ENCODE results near the gene SNTG2.

SNTG2 gene

GRCh38 chr2:1004398-1004797 lies 53.7 kb downstream of the SNTG2 start:
- DNase-seq: no peak
- no peak for ATAC-seq (replicated peaks)
- H3K4me1 Mint-ChIP-seq (ENCODE audit: low read depth in 2 of 2): no peaks in the 10 kb centered on the region
- H3K9me3 Mint-ChIP-seq: peaks cover 0 to 3% of the 10 kb centered on the region in 2 donors
- no peak overlapping the region for H3K4me3 Mint-ChIP-seq
- peaks cover 2 to 7% of the 10 kb centered on the region in 2 donors for H3K27me3 Mint-ChIP-seq
- no peaks in the 10 kb centered on the region for H3K36me3 Mint-ChIP-seq (ENCODE audit: insufficient read depth)
- no peak overlapping the region for H3K27ac Mint-ChIP-seq

GRCh38 chr2:1010415-1010930 lies 59.8 kb downstream of the SNTG2 start:
- DNase-seq (no peak), ATAC-seq (replicated peaks) (no peak)
- Mint-ChIP-seq H3K27ac (no peak overlapping the region), H3K4me1 (ENCODE audit: low read depth in 2 of 2) (no peaks in the 10 kb centered on the region), H3K36me3 (ENCODE audit: insufficient read depth) (no peaks in the 10 kb centered on the region), H3K9me3 (no peaks in the 10 kb centered on the region), H3K27me3 (peaks cover 23 to 30% of the 10 kb centered on the region in 2 donors), H3K4me3 (no peak overlapping the region)

GRCh38 chr2:1011006-1011405 lies 60.4 kb downstream of the SNTG2 start:
- Mint-ChIP-seq H3K9me3 (no peaks in the 10 kb centered on the region), H3K27me3 (peaks cover 23 to 30% of the 10 kb centered on the region in 2 donors), H3K4me3 (no peak overlapping the region), H3K27ac (no peak overlapping the region), H3K36me3 (ENCODE audit: insufficient read depth) (no peaks in the 10 kb centered on the region), H3K4me1 (ENCODE audit: low read depth in 2 of 2) (no peaks in the 10 kb centered on the region)
- ATAC-seq (replicated peaks) (no peak), DNase-seq (no peak)

GRCh38 chr2:1011985-1012384 lies 61.3 kb downstream of the SNTG2 start:
- H3K9me3 Mint-ChIP-seq: no peaks in the 10 kb centered on the region
- H3K36me3 Mint-ChIP-seq (ENCODE audit: insufficient read depth): no peaks in the 10 kb centered on the region
- no peaks in the 10 kb centered on the region for H3K4me1 Mint-ChIP-seq (ENCODE audit: low read depth in 2 of 2)
- no peak overlapping the region for H3K27ac Mint-ChIP-seq
- H3K4me3 Mint-ChIP-seq: no peak overlapping the region
- DNase-seq (no peak), ATAC-seq (replicated peaks) (no peak)
- peaks cover 23 to 30% of the 10 kb centered on the region in 2 donors for H3K27me3 Mint-ChIP-seq

- H3K36me3 Mint-ChIP-seq (ENCODE audit: insufficient read depth): no peaks in the 10 kb centered on the region
- no peak overlapping the region for H3K27ac Mint-ChIP-seq
- H3K27me3 Mint-ChIP-seq: peaks cover 19 to 23% of the 10 kb centered on the region in 2 donors
- DNase-seq: no peak
- H3K9me3 Mint-ChIP-seq: no peaks in the 10 kb centered on the region
- ATAC-seq (replicated peaks): no peak
- no peaks in the 10 kb centered on the region for H3K4me1 Mint-ChIP-seq (ENCODE audit: low read depth in 2 of 2)
- no peak overlapping the region for H3K4me3 Mint-ChIP-seq
Measured at GRCh38 chr2:1014802-1015201, 64.2 kb downstream of the SNTG2 start.

GRCh38 chr2:1016500-1016899 lies 65.9 kb downstream of the SNTG2 start:
- no peaks in the 10 kb centered on the region for H3K4me1 Mint-ChIP-seq (ENCODE audit: low read depth in 2 of 2)
- H3K9me3 Mint-ChIP-seq: no peaks in the 10 kb centered on the region
- DNase-seq (no peak), ATAC-seq (replicated peaks) (no peak)
- no peak overlapping the region for H3K27ac Mint-ChIP-seq
- H3K36me3 Mint-ChIP-seq (ENCODE audit: insufficient read depth): no peaks in the 10 kb centered on the region
- no peak overlapping the region for H3K4me3 Mint-ChIP-seq
- H3K27me3 Mint-ChIP-seq: peaks cover 9 to 12% of the 10 kb centered on the region in 2 donors

GRCh38 chr2:1017827-1018226 lies 67.2 kb downstream of the SNTG2 start:
- H3K36me3 Mint-ChIP-seq (ENCODE audit: insufficient read depth): no peaks in the 10 kb centered on the region
- DNase-seq (no peak), ATAC-seq (replicated peaks) (no peak)
- H3K4me1 Mint-ChIP-seq (ENCODE audit: low read depth in 2 of 2): no peaks in the 10 kb centered on the region
- H3K27ac Mint-ChIP-seq: no peak overlapping the region
- H3K9me3 Mint-ChIP-seq: no peaks in the 10 kb centered on the region
- no peak overlapping the region for H3K4me3 Mint-ChIP-seq
- peaks cover 0 to 5% of the 10 kb centered on the region in 2 donors for H3K27me3 Mint-ChIP-seq

- H3K27ac Mint-ChIP-seq: no peak overlapping the region
- H3K27me3 Mint-ChIP-seq: peaks cover 0 to 5% of the 10 kb centered on the region in 2 donors
- H3K36me3 Mint-ChIP-seq (ENCODE audit: insufficient read depth): no peaks in the 10 kb centered on the region
- no peak overlapping the region for H3K4me3 Mint-ChIP-seq
- H3K4me1 Mint-ChIP-seq (ENCODE audit: low read depth in 2 of 2): no peaks in the 10 kb centered on the region
- ATAC-seq (replicated peaks): no peak
- DNase-seq: no peak
- H3K9me3 Mint-ChIP-seq: no peaks in the 10 kb centered on the region
Measured at GRCh38 chr2:1020206-1020605, 69.6 kb downstream of the SNTG2 start.

- ATAC-seq (replicated peaks): no peak
- peaks cover 0 to 23% of the 10 kb centered on the region in 2 donors for H3K27me3 Mint-ChIP-seq
- no peak overlapping the region for H3K4me3 Mint-ChIP-seq
- H3K36me3 Mint-ChIP-seq (ENCODE audit: insufficient read depth): no peaks in the 10 kb centered on the region
- H3K4me1 Mint-ChIP-seq (ENCODE audit: low read depth in 2 of 2): no peaks in the 10 kb centered on the region
- peaks cover 0 to 7% of the 10 kb centered on the region in 2 donors for H3K9me3 Mint-ChIP-seq
- H3K27ac Mint-ChIP-seq: peak overlapping the region in 1 of 2 donors; percentile 26
- no peak for DNase-seq
Measured at GRCh38 chr2:1022178-1022577, 71.5 kb downstream of the SNTG2 start.

- H3K27ac Mint-ChIP-seq: no peak overlapping the region
- ATAC-seq (replicated peaks) (no peak), DNase-seq (no peak)
- H3K4me3 Mint-ChIP-seq: no peak overlapping the region
- no peaks in the 10 kb centered on the region for H3K36me3 Mint-ChIP-seq (ENCODE audit: insufficient read depth)
- H3K27me3 Mint-ChIP-seq: peaks cover 0 to 29% of the 10 kb centered on the region in 2 donors
- no peaks in the 10 kb centered on the region for H3K4me1 Mint-ChIP-seq (ENCODE audit: low read depth in 2 of 2)
- peaks cover 0 to 7% of the 10 kb centered on the region in 2 donors for H3K9me3 Mint-ChIP-seq
Measured at GRCh38 chr2:1024981-1025380, 74.3 kb downstream of the SNTG2 start.

GRCh38 chr2:1026141-1026540 lies 75.5 kb downstream of the SNTG2 start:
- Mint-ChIP-seq H3K36me3 (ENCODE audit: insufficient read depth) (no peaks in the 10 kb centered on the region), H3K4me3 (no peak overlapping the region), H3K9me3 (peaks cover 0 to 7% of the 10 kb centered on the region in 2 donors), H3K4me1 (ENCODE audit: low read depth in 2 of 2) (no peaks in the 10 kb centered on the region), H3K27me3 (peaks cover 0 to 29% of the 10 kb centered on the region in 2 donors), H3K27ac (no peak overlapping the region)
- ATAC-seq (replicated peaks): no peak
- DNase-seq: no peak

- H3K4me3 Mint-ChIP-seq: no peak overlapping the region
- no peaks in the 10 kb centered on the region for H3K36me3 Mint-ChIP-seq (ENCODE audit: insufficient read depth)
Measured at GRCh38 chr2:1028831-1029230, 78.2 kb downstream of the SNTG2 start.

GRCh38 chr2:1032030-1032429 lies 81.4 kb downstream of the SNTG2 start:
- peak overlapping the region; percentile 55 to 74 for H3K4me3 Mint-ChIP-seq
- no peaks in the 10 kb centered on the region for H3K36me3 Mint-ChIP-seq (ENCODE audit: insufficient read depth)
- DNase-seq (no peak), ATAC-seq (replicated peaks) (no peak)
- H3K27ac Mint-ChIP-seq: peak overlapping the region in 1 of 2 donors; percentile 84
- peaks cover 0 to 8% of the 10 kb centered on the region in 2 donors for H3K27me3 Mint-ChIP-seq
- peaks cover 0 to 2% of the 10 kb centered on the region in 2 donors for H3K9me3 Mint-ChIP-seq
- H3K4me1 Mint-ChIP-seq (ENCODE audit: low read depth in 2 of 2): peaks cover 0 to 2% of the 10 kb centered on the region in 2 donors

More at GRCh38 chr2:1028831-1029230, 78.2 kb downstream of the SNTG2 start:
- Mint-ChIP-seq H3K27ac (no peak overlapping the region), H3K27me3 (peaks cover 0 to 29% of the 10 kb centered on the region in 2 donors), H3K4me1 (ENCODE audit: low read depth in 2 of 2) (peaks cover 0 to 2% of the 10 kb centered on the region in 2 donors), H3K9me3 (peaks cover 0 to 7% of the 10 kb centered on the region in 2 donors)
- ATAC-seq (replicated peaks) (no peak), DNase-seq (no peak)

GRCh38 chr2:1033069-1033468 lies 82.4 kb downstream of the SNTG2 start:
- no peaks in the 10 kb centered on the region for H3K36me3 Mint-ChIP-seq (ENCODE audit: insufficient read depth)
- peaks cover 0 to 6% of the 10 kb centered on the region in 2 donors for H3K27me3 Mint-ChIP-seq
- H3K9me3 Mint-ChIP-seq: no peaks in the 10 kb centered on the region
- DNase-seq: no peak
- H3K4me3 Mint-ChIP-seq: no peak overlapping the region
- no peak overlapping the region for H3K27ac Mint-ChIP-seq
- peaks cover 0 to 2% of the 10 kb centered on the region in 2 donors for H3K4me1 Mint-ChIP-seq (ENCODE audit: low read depth in 2 of 2)
- no peak for ATAC-seq (replicated peaks)
